NCI-H2081 (cell line): Measurements from ENCODE around the gene IGF1R.

Experiments used
- DNase-seq, 2 experiments: peaks; one replicate each; lab custom pipeline; 2025; lab: John Stamatoyannopoulos, UW

The IGF1R gene

GRCh38 chr15:98796685-98797357, 148.5 kb downstream of the IGF1R start:
- peak in 1 of 2 experiments; percentile 25 for DNase-seq

DNA sequence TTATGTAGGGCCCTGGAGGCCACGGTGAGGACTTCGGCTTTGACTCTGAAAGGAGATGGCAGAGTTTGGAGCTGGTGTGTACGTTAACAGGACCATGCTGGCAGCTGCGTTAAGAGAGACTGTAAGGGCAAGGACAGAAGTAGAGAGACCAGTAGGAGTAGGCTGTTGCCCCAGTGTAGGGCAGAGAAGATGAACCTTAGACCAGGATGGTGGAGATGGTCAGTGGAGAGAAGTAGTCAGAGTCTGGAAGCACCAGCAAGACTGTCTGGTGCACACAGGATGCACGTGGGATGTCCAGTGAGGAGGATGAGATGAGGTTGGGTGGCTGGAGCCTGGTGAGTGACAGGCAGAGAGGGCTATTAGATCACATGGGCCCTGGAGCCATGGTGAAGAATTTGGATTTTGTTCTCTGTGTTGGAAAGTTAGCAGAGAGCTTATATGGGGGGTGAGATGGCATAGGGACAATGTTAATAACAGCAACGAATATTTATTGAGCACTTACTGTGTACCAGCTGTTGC, 150.1 kb downstream of the IGF1R start:
- DNase-seq, result no peak

GRCh38 chr15:98799461-98800390, 151.4 kb downstream of the IGF1R start:
- peak; percentile 31 to 51 for DNase-seq

GRCh38 chr15:98800437-98801233, 152.3 kb downstream of the IGF1R start:
- peak; percentile 78 to 81 for DNase-seq

- DNase-seq, result peak; percentile 83 to 90
Measured at GRCh38 chr15:98801234-98801561, 152.9 kb downstream of the IGF1R start.

- no peak for DNase-seq
Measured at GRCh38 chr15:98802187-98802586, 153.8 kb downstream of the IGF1R start.

DNA sequence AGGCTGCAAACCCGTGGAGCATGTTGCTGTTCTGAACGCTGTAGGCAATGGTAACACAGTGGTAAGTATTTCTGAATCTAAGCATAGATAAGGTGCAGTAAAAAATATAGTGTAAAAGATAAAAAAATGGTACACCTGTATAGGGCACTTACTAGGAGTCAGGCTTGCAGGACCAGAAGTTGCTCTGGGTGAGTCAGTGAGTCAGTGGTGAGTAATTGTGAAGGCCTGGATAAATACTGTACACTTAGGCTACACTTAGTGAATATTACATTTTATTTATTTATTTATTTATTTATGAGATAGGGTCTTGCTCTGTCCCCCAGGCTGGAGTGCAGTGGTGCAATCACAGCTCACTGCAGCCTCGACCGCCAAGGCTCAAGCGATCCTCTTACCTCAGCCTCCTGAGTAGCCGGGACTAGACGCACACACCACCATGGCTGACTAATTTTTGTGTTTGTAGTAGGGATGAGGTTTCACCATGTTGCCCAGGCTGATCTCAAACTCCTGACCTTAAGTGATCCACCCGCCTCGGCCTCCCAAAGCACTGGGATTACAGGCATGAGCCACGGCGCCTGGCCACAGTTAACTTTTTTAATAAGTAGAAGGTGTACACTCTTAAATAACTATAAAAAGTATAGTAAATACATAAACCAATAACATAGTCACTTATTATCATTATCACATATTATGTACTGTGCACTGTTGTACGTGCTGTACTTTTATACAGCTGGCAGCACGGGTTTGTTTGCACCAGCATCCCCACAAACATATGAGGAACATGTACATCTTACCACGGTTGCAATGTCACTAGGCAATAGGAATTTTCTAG, 155.1 kb downstream of the IGF1R start:
- no peak for DNase-seq

GRCh38 chr15:98804057-98804380, 155.7 kb downstream of the IGF1R start:
- DNase-seq, result no peak

DNA sequence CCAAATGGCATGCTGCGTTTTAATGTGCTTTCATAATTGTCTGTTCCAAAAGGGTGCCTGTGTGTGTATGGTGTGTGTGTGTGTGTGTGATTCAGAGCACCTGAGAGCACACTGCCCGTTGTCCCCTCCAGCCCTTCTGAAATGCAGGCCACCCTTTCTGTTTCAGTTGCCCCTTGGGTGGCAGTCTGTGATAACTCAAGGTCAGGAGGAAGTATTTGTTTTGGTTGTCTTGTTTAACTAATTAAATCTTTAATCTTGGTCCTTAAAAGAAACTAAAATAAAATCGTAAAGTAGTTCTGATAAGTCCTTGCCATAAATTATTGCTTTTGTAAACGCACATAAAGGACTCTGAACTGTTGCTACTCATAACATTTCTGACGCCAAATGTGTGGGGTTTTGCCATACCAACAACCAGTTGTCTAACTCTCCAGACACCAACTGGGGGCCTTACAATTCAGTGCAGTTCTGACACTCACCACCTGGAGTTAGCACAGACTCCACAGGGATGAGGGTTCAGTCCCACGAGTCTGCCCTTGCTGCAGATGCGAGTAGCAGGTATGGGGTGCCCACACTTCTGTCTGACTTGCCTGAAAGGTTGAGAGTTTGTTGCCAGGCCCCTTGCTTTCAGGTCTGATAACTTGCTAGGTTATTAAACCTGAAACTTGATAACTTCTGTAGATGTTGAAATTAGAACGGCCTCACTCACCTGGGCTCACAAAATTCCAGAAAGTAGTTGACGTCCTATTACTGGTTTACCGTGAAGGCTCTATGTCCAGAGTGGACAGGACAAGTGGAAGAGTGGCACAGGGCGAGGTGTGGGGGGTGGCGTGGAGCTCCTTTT, 157.3 kb downstream of the IGF1R start:
- DNase-seq, result peak in 1 of 2 experiments; percentile 29

- no peak for DNase-seq
Measured at GRCh38 chr15:98806275-98806895, 158.0 kb downstream of the IGF1R start.

GRCh38 chr15:98807262-98807661, 158.9 kb downstream of the IGF1R start:
- DNase-seq, result no peak

GRCh38 chr15:98809273-98809672, 160.9 kb downstream of the IGF1R start:
- DNase-seq, result no peak

GRCh38 chr15:98812716-98813446, 164.5 kb downstream of the IGF1R start:
- peak in 1 of 2 experiments; percentile 26 for DNase-seq

DNA sequence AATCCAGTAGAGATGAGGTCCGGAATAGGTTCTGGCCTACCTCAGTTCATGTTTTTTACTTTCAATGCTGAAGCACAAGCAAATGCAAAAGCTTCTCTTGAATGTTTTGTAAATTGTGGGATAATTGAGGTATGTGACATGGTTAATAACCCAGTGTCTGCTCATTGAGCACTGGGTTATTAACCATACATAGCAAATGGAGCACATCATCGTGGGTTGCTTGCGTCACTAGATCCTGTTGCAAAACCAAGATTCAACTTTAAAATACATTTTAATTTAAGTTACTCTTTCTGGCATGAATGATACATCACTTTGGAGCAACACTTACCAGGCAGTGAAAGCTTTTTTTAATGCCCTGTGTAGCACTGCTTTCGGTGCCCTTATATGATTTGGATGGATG, 165.6 kb downstream of the IGF1R start:
- no peak for DNase-seq

GRCh38 chr15:98815207-98815606, 166.9 kb downstream of the IGF1R start:
- no peak for DNase-seq

DNA sequence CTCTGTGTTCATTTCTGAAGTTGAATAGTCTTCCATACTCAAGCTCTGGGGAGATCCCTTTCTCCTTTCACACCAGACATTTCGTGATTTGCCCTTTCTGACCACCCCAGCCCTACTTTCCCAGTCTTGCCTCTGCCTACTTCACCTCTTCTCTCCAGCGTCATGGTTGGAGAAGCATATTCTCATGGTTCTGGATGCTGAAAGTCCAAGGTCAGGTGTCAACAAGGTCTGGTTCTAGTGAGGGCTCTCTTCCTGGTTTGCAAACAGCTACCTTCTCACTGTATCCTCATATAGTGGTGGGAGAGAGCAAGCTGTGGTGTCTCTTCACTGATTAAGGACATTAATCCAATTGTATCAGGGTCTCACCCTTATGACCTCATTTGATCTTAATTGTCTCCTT, 169.4 kb downstream of the IGF1R start:
- DNase-seq, result no peak

- DNase-seq, result no peak
Measured at GRCh38 chr15:98823012-98823458, 174.7 kb downstream of the IGF1R start.

- DNase-seq, result no peak
Measured at GRCh38 chr15:98823616-98824015, 175.3 kb downstream of the IGF1R start.

DNA sequence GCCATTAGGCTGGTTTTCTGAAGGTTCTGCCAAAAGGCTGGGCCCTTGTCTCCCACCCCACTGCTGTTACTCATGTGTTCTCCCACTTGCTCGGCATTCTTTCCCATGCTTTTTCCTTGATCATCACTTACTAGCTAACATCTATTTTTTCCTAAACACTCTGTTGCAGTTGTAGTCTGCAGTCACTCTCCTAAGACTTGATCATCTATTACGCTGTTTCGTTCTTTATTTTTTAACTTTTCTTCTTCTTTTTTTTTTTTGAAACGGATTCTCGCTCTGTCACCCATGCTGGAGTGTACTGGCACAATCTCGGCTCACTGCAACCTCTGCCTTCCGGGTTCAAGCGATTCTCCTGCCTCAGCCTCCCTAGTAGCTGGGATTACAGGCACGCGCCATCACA, 176.3 kb downstream of the IGF1R start:
- no peak for DNase-seq
